H9 (cell line): ENCODE measurements around the gene FARP1. TPM values are rescaled to one million over a fixed set of nuclear protein-coding genes. Genes with fewer than 3 reads are reported as not detected.

Experiments used
- DNase-seq: peaks from one replicate; pipeline ENCODE4 v3.0.0-alpha.2; 2017
- H2AFZ ChIP-seq: one replicate; pipeline ENCODE4 v1.6.1; 2013; ENCODE audit warnings: mild to moderate bottlenecking, low read length, control low read depth, moderate library complexity
- H2AK5ac ChIP-seq: 2 replicates; pipeline ENCODE4 v1.6.1; 2013; ENCODE audit warnings: low read length, control low read depth, mixed read lengths; ENCODE audit not compliant: insufficient read length
- H2BK120ac ChIP-seq: one replicate; pipeline ENCODE4 v1.6.1; 2013; ENCODE audit warnings: low read depth, mild to moderate bottlenecking, low read length, control low read depth, inconsistent platforms; ENCODE audit not compliant: poor library complexity, severe bottlenecking
- H2BK12ac ChIP-seq: 2 replicates; pipeline ENCODE4 v1.6.1; 2013; ENCODE audit warnings: low read length, control low read depth, mixed read lengths, low read depth; ENCODE audit not compliant: insufficient read length
- H2BK15ac ChIP-seq: 2 replicates; pipeline ENCODE4 v1.6.1; 2013; ENCODE audit warnings: low read depth, low read length, control low read depth
- H2BK20ac ChIP-seq: one replicate; pipeline ENCODE4 v1.6.1; 2013; ENCODE audit warnings: low read depth, mild to moderate bottlenecking, low read length, control low read depth, inconsistent platforms; ENCODE audit not compliant: poor library complexity, severe bottlenecking
- H2BK5ac ChIP-seq: 2 replicates; pipeline ENCODE4 v1.6.1; 2013; ENCODE audit warnings: low read length, control low read depth, mixed read lengths; ENCODE audit not compliant: insufficient read length
- H3K14ac ChIP-seq: 2 replicates; pipeline ENCODE4 v1.6.1; 2013; ENCODE audit warnings: low read length, control low read depth; ENCODE audit not compliant: insufficient read depth
- H3K18ac ChIP-seq: 2 replicates; pipeline ENCODE4 v1.6.1; 2013; ENCODE audit warnings: low read depth, mild to moderate bottlenecking, mixed read lengths, low read length, control low read depth; ENCODE audit not compliant: insufficient read length
- H3K23ac ChIP-seq: 2 replicates; pipeline ENCODE4 v1.6.1; 2013; ENCODE audit warnings: low read length, control low read depth, mixed read lengths, low read depth; ENCODE audit not compliant: insufficient read length
- H3K23me2 ChIP-seq: 2 replicates; pipeline ENCODE4 v1.6.1; 2013; ENCODE audit warnings: low read depth, mild to moderate bottlenecking, mixed read lengths, low read length, control low read depth; ENCODE audit not compliant: insufficient read length, poor library complexity, severe bottlenecking
- H3K27ac ChIP-seq: 2 replicates; pipeline ENCODE4 v1.5.1; 2013; ENCODE audit warnings: low read length, control low read depth, mixed read lengths, low read depth; ENCODE audit not compliant: insufficient read length
- H3K27me3 ChIP-seq: 2 replicates; pipeline ENCODE4 v1.6.1; 2013; ENCODE audit warnings: low read length, control low read depth, inconsistent platforms; ENCODE audit not compliant: insufficient read depth
- H3K4ac ChIP-seq: 2 replicates; pipeline ENCODE4 v1.6.1; 2013; ENCODE audit warnings: low read depth, mild to moderate bottlenecking, control low read depth, inconsistent platforms, low read length, moderate library complexity
- H3K4me1 ChIP-seq: 2 replicates; pipeline ENCODE4 v1.6.1; 2013; ENCODE audit warnings: low read length, control low read depth, inconsistent platforms; ENCODE audit not compliant: insufficient read depth
- H3K4me2 ChIP-seq: 2 replicates; pipeline ENCODE4 v1.6.1; 2013; ENCODE audit warnings: low read length, control low read depth, mixed read lengths; ENCODE audit not compliant: insufficient read length, insufficient read depth
- H3K56ac ChIP-seq: 2 replicates; pipeline ENCODE4 v1.6.1; 2013; ENCODE audit warnings: low read depth, mild to moderate bottlenecking, mixed read lengths, low read length, control low read depth; ENCODE audit not compliant: insufficient read length
- H3K79me1 ChIP-seq: 2 replicates; pipeline ENCODE4 v1.6.1; 2013; ENCODE audit warnings: low read depth, mild to moderate bottlenecking, moderate library complexity, low read length, control low read depth, inconsistent platforms; ENCODE audit not compliant: insufficient read depth, poor library complexity, severe bottlenecking
- H3K79me2 ChIP-seq: 2 replicates; pipeline ENCODE4 v1.6.1; 2013; ENCODE audit warnings: low read length, control low read depth, inconsistent platforms; ENCODE audit not compliant: insufficient read depth
- H3K9ac ChIP-seq: 2 replicates; pipeline ENCODE4 v1.6.1; 2013; ENCODE audit warnings: low read length, control low read depth, mixed read lengths; ENCODE audit not compliant: insufficient read length; ENCODE audit errors: extremely low read depth
- H3K9me3 ChIP-seq: one replicate; pipeline ENCODE4 v1.6.1; 2013; ENCODE audit warnings: low read depth, low read length, inconsistent platforms; ENCODE audit not compliant: control insufficient read depth
- H3T11ph ChIP-seq: one replicate; pipeline ENCODE4 v1.6.1; 2013; ENCODE audit warnings: mild to moderate bottlenecking, low read length, control low read depth, inconsistent platforms
- H4K20me1 ChIP-seq: one replicate; pipeline ENCODE4 v1.6.1; 2013; ENCODE audit not compliant: control insufficient read depth, insufficient read length, insufficient read depth
- H4K5ac ChIP-seq: 2 replicates; pipeline ENCODE4 v1.6.1; 2013; ENCODE audit warnings: low read depth, mild to moderate bottlenecking, mixed read lengths, low read length, control low read depth; ENCODE audit not compliant: insufficient read length
- H4K8ac ChIP-seq: replicated peaks from 2 replicates; pipeline ENCODE4 v1.6.1; 2013; ENCODE audit warnings: low read length, control low read depth, mixed read lengths, low read depth; ENCODE audit not compliant: insufficient read length
- H4K91ac ChIP-seq: 2 replicates; pipeline ENCODE4 v1.6.1; 2013; ENCODE audit warnings: low read depth, mild to moderate bottlenecking, moderate library complexity, mixed read lengths, low read length, control low read depth; ENCODE audit not compliant: insufficient read length
- H3K27ac Mint-ChIP-seq, 3 experiments: 2 replicates in 2 of 3; 3 replicates in 1 of 3; pipeline ENCODE4 v1.8.0; 2020 to 2021; ENCODE audit warnings: mixed read lengths in 3 of 3, mild to moderate bottlenecking in 1 of 3, moderate library complexity in 1 of 3
- H3K27me3 Mint-ChIP-seq: 2 replicates; pipeline ENCODE4 v1.8.0; 2021; ENCODE audit warnings: low read depth, mild to moderate bottlenecking, moderate library complexity, mixed read lengths
- H3K36me3 Mint-ChIP-seq, 3 experiments: 2 replicates in 2 of 3; 3 replicates in 1 of 3; pipeline ENCODE4 v1.8.0; 2020 to 2021; ENCODE audit warnings: low read depth in 3 of 3, mixed read lengths in 3 of 3; ENCODE audit not compliant: insufficient read depth in 1 of 3
- H3K4me1 Mint-ChIP-seq, 2 experiments: 2 replicates each; pipeline ENCODE4 v1.8.0; 2020; ENCODE audit warnings: mixed read lengths in 2 of 2
- H3K4me3 Mint-ChIP-seq, 2 experiments: 2 replicates in 1 of 2; 3 replicates in 1 of 2; pipeline ENCODE4 v1.8.0; 2020 to 2021; ENCODE audit warnings: mild to moderate bottlenecking in 2 of 2, mixed read lengths in 2 of 2, moderate library complexity in 1 of 2
- H3K9me3 Mint-ChIP-seq, 2 experiments: 2 replicates in 1 of 2; 3 replicates in 1 of 2; pipeline ENCODE4 v1.8.0; 2020; ENCODE audit warnings: mild to moderate bottlenecking in 2 of 2, mixed read lengths in 2 of 2, moderate library complexity in 1 of 2
- CTCF ChIP-seq: fragments of 200-600 bp; sonication (generic); conservative IDR thresholded peaks from 3 replicates; pipeline ENCODE4 v1.8.0; 2021; ENCODE audit warnings: antibody characterized with exemption, mild to moderate bottlenecking
- WGBS: extraction: QIAGEN DNeasy Blood & Tissue Kit; methylation state at CpG from one replicate; pipeline ENCODE4 v1.1.7; 2013; ENCODE audit warnings: missing lambda C conversion rate, low lambda C conversion rate, mixed read lengths; ENCODE audit not compliant: insufficient read length; ENCODE audit errors: extremely low coverage; 5-methylcytosine and 5-hydroxymethylcytosine counted together
- total RNA-seq: library from RNA; stranded (reverse); gene quantifications from 2 replicates; pipeline ENCODE4 v1.2.1, GENCODE V29; 2021

Gene FARP1
- total RNA-seq, 1 experiment from 2014 or later, result 95.9 TPM

- peak overlapping the region in 1 of 3 experiments; percentile 44; a peak in 1 of 7 replicates for H3K27ac Mint-ChIP-seq
- no CpG with 5 or more reads among the region's 27 CpGs for WGBS
- Histone ChIP-seq H2BK20ac (no peak overlapping the region), H2AFZ (no peak overlapping the region), H3K18ac (no peak overlapping the region), H4K8ac (no peak overlapping the region), H4K5ac (no peak overlapping the region), H3K4me2 (no peak overlapping the region), H2AK5ac (no peak overlapping the region), H3K23ac (no peak overlapping the region), H3K4me1 (no peaks in the 10 kb centered on the region), H2BK15ac (no peak overlapping the region), H4K20me1 (no peaks in the 10 kb centered on the region), H3K79me2 (no peaks in the 10 kb centered on the region), H3K79me1 (no peaks in the 10 kb centered on the region), H3K9me3 (no peaks in the 10 kb centered on the region), H3K14ac (no peak overlapping the region), H4K91ac (no peak overlapping the region), H2BK5ac (no peak overlapping the region), H3K23me2 (no peaks in the 10 kb centered on the region), H3K4ac (no peak overlapping the region), H3K27ac (no peak overlapping the region), H3T11ph (no peak overlapping the region), H3K56ac (no peak overlapping the region), H3K27me3 (no peaks in the 10 kb centered on the region), H2BK120ac (no peak overlapping the region), H2BK12ac (no peak overlapping the region), H3K9ac (no peak overlapping the region)
- DNase-seq, result no peak
- no peaks in the 10 kb centered on the region for H3K4me1 Mint-ChIP-seq
- peaks cover 2 to 52% (median 45%) of the 10 kb centered on the region in 3 experiments; a peak in 5 of 7 replicates for H3K36me3 Mint-ChIP-seq
- H3K4me3 Mint-ChIP-seq, result no peak overlapping the region
- no peaks in the 10 kb centered on the region for H3K27me3 Mint-ChIP-seq
- no peak for TF ChIP-seq CTCF
- H3K9me3 Mint-ChIP-seq, result no peaks in the 10 kb centered on the region
Measured at GRCh38 chr13:98438246-98439125, 295.6 kb downstream of the FARP1 start.
